Measurements from ENCODE around the gene BLM. TPM values are rescaled to one million over a fixed set of nuclear protein-coding genes. Genes with fewer than 3 reads are reported as not detected.

The BLM gene
- total and polyA plus RNA-seq, 2 of the 13 experiments (the other 11 are each of a cell fraction or from before 2014, with no cell fraction given): 5.1 to 11.8 TPM

DNA sequence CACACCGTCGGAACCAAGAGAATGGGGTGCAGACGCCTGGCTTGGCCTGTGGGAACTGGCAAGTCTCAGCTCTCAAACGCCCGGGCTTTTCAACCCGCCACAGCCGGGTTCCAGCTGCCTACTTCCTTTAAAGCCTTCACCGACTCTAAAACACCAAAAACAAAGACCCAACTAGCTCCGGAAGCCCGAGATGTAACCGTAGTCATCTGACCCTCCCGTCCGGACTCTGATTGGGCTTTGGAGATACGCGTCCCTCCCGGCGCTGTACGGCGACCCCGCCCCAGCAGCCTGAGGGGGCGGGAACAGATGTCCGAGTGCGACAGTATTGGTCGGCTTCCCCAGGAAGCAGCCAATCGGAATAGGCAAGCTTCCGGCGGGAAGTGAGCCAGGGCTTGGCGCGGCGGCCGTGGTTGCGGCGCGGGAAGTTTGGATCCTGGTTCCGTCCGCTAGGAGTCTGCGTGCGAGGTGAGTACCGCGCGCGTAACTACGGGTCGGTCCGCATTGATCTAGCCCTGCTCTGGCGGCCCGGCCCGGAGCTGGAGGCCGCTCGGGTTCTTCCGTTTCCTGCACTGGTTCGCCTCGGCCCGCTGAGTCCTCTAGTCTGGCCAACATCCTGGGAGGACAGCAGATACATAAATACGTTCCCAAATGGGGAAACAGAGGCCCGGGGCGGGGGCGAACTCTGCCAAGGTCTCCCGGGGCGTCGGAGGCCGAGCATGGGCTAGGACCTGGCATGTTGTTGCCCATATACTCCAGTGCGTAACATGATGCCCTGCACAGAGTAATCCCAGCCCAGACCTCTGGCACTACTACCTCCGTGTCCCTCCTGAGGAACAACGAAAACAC lies at the start of gene BLM (continued):
- TF ChIP-seq, protein P1, sequence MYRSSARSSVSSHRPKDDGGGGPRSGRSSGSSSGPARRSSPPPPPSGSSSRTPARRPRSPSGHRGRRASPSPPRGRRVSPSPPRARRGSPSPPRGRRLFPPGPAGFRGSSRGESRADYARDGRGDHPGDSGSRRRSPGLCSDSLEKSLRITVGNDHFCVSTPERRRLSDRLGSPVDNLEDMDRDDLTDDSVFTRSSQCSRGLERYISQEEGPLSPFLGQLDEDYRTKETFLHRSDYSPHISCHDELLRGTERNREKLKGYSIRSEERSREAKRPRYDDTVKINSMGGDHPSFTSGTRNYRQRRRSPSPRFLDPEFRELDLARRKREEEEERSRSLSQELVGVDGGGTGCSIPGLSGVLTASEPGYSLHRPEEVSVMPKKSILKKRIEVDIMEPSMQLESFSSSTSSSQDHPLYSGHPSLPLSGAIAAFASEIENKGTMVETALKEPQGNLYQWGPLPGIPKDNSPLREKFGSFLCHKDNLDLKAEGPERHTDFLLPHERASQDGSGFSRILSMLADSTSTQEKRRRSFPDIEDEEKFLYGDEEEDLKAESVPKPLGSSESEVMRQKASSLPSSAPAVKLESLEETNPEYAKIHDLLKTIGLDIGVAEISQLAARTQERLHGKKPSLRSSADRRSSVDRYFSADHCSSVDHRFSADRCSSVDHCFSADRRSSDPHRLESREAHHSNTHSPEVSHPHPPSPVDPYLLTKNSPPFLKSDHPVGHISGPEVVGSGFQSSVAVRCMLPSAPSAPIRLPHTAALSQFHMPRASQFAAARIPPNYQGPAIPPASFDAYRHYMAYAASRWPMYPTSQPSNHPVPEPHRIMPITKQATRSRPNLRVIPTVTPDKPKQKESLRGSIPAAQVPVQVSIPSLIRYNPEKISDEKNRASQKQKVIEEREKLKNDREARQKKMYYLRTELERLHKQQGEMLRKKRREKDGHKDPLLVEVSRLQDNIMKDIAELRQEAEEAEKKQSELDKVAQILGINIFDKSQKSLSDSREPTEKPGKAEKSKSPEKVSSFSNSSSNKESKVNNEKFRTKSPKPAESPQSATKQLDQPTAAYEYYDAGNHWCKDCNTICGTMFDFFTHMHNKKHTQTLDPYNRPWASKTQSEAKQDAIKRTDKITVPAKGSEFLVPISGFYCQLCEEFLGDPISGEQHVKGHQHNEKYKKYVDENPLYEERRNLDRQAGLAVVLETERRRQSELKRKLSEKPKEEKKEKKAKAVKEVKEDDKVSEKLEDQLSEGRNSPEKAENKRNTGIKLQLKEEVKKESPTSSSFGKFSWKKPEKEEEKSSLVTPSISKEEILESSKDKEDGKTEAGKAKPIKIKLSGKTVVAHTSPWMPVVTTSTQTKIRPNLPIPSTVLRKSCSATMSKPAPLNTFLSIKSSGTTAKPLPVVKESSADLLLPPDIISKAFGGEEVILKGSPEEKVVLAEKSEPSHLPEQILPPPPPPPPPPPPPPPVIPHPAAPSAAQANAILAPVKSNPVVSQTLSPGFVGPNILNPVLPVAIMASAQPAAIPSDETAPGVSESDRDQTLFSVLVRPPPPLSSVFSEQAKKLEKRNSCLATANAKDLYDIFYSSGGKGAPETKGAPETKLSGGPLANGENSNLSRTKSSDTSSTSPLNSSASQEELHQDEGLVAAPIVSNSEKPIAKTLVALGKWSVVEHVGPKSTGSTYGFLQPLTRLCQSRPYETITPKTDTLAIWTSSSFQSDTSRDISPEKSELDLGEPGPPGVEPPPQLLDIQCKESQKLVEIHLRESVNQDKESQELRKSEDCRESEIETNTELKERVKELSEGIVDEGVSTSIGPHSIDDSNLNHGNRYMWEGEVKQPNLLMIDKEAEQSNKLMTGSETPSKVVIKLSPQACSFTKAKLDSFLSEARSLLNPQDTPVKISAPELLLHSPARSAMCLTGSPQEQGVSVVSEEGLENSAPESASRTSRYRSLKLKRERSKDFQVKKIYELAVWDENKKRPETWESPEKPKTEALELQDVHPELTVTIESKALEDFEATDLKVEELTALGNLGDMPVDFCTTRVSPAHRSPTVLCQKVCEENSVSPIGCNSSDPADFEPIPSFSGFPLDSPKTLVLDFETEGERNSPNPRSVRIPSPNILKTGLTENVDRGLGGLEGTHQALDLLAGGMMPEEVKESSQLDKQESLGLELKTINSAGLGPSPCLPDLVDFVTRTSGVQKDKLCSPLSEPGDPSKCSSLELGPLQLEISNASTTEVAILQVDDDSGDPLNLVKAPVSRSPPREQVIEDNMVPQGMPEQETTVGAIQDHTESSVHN (CRISPR knock-in tag; IDR thresholded peaks at IDR 0.05): no peak
- TF ChIP-seq ZNF550 (CRISPR knock-in tag; IDR thresholded peaks at IDR 0.05; ENCODE audit: borderline replicate concordance) (no peak), ZNF776 (CRISPR knock-in tag; IDR thresholded peaks at IDR 0.05) (no peak; the same call in 1 of the 2 replicates), RBM22 (optimal IDR thresholded peaks at IDR 0.05; ENCODE audit: low read length) (no peak), HCFC1 (IDR thresholded peaks at IDR 0.05; ENCODE audit: low read depth, low read length) (no peak), KDM2A (CRISPR knock-in tag; IDR thresholded peaks at IDR 0.05; ENCODE audit: borderline replicate concordance, low read depth) (peak; percentile 87), NFATC3 (CRISPR knock-in tag; IDR thresholded peaks at IDR 0.05) (peak; percentile 62; the same call in 1 of the 2 replicates), FOXA3 (CRISPR knock-in tag; IDR thresholded peaks at IDR 0.05) (no peak), ZSCAN22 (CRISPR knock-in tag; IDR thresholded peaks at IDR 0.05) (no peak)
- TF ChIP-seq, protein P2, sequence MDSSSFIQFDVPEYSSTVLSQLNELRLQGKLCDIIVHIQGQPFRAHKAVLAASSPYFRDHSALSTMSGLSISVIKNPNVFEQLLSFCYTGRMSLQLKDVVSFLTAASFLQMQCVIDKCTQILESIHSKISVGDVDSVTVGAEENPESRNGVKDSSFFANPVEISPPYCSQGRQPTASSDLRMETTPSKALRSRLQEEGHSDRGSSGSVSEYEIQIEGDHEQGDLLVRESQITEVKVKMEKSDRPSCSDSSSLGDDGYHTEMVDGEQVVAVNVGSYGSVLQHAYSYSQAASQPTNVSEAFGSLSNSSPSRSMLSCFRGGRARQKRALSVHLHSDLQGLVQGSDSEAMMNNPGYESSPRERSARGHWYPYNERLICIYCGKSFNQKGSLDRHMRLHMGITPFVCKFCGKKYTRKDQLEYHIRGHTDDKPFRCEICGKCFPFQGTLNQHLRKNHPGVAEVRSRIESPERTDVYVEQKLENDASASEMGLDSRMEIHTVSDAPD (CRISPR knock-in tag; IDR thresholded peaks at IDR 0.05): peak; percentile 65; the same call in 1 of the 2 replicates
- TF ChIP-seq, protein P3, sequence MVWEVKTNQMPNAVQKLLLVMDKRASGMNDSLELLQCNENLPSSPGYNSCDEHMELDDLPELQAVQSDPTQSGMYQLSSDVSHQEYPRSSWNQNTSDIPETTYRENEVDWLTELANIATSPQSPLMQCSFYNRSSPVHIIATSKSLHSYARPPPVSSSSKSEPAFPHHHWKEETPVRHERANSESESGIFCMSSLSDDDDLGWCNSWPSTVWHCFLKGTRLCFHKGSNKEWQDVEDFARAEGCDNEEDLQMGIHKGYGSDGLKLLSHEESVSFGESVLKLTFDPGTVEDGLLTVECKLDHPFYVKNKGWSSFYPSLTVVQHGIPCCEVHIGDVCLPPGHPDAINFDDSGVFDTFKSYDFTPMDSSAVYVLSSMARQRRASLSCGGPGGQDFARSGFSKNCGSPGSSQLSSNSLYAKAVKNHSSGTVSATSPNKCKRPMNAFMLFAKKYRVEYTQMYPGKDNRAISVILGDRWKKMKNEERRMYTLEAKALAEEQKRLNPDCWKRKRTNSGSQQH (CRISPR knock-in tag; IDR thresholded peaks at IDR 0.05; ENCODE audit: low read depth): peak; percentile 99
- TF ChIP-seq, protein P4, sequence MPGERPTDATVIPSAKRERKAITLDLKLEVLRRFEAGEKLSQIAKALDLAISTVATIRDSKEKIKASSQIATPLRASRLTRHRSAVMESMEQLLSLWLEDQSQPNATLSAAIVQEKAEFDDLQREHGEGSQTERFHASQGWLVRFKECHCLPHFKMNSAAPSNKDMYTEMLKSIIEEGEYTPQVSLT (CRISPR knock-in tag; IDR thresholded peaks at IDR 0.05; ENCODE audit: borderline replicate concordance, low read depth): 0 out of 2 replicates have a peak, but pooled peaks have one; percentile 64
- TF ChIP-seq, protein P5, sequence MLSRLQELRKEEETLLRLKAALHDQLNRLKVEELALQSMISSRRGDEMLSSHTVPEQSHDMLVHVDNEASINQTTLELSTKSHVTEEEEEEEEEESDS (CRISPR knock-in tag; IDR thresholded peaks at IDR 0.05; ENCODE audit: borderline replicate concordance): peak; percentile 97

Data from HepG2 (cell line).